IPS-18c (cell line): ENCODE measurements around the gene ARSH.
"Not testable (repeated sequence)": the region's sequence is repeated elsewhere in the genome, so short reads cannot be mapped to it uniquely, and the experiment has no call there.

Experiments
- H3K4me3 ChIP-seq: 2 replicates; pipeline ENCODE4 v1.7.0; 2013; ENCODE audit warnings: low read depth, mild to moderate bottlenecking, low read length, moderate library complexity; ENCODE audit not compliant: insufficient read depth
- H3K9me3 ChIP-seq: one replicate; pipeline ENCODE4 v1.6.1; 2013; ENCODE audit warnings: mild to moderate bottlenecking, low read length, moderate library complexity; ENCODE audit not compliant: control insufficient read depth, insufficient read depth

Gene ARSH, protein sequence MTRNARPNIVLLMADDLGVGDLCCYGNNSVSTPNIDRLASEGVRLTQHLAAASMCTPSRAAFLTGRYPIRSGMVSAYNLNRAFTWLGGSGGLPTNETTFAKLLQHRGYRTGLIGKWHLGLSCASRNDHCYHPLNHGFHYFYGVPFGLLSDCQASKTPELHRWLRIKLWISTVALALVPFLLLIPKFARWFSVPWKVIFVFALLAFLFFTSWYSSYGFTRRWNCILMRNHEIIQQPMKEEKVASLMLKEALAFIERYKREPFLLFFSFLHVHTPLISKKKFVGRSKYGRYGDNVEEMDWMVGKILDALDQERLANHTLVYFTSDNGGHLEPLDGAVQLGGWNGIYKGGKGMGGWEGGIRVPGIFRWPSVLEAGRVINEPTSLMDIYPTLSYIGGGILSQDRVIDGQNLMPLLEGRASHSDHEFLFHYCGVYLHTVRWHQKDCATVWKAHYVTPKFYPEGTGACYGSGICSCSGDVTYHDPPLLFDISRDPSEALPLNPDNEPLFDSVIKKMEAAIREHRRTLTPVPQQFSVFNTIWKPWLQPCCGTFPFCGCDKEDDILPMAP

DNA sequence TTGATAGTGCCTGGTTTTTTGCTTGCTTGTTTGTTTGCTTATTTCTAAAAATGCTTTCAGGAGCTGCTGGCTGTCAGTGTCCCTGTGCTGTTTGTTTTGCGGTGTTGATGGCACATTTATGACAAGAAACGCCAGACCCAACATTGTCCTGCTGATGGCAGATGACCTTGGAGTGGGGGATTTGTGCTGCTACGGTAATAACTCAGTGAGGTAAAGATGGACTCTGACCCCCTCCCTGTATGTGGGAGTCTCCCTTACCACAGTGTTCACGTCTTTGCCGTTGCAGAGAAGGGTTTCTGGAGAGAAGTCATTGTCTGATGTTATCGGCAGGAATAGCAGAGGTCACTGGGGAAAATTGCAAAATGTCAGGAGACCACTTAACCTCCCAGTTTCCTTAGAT is at the start of gene ARSH:
ARSH (plus strand) TSS at position 52 of the 400 bp plus-strand sequence; CDS start at position 119, 67 bp downstream.
- no peaks in the 10 kb centered on the region for H3K9me3 ChIP-seq
- H3K4me3 ChIP-seq = no peak within 1 kb of the TSS

DNA sequence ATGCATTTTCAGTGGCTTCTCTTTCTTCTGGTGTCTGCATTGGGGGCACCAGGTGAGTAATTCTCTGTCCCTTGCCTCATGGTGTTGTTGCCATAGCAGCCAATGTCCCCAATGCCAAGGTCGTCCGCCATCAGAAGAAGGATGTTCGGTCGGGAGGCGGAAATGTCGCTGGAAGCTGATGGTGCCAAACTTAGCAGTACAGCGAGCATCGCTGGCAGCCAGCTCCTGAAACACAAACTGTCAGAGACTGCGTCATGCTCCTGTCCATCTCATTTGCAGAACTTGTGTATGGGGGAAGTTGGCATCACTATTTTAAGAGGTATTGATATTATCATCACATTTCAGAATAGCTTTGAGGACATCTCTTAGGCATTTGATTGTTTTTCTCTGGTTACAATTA is 48.1 kb upstream of the ARSH start:
- Histone ChIP-seq H3K4me3 (no peak overlapping the region), H3K9me3 (peaks cover 3% of the 10 kb centered on the region)

DNA sequence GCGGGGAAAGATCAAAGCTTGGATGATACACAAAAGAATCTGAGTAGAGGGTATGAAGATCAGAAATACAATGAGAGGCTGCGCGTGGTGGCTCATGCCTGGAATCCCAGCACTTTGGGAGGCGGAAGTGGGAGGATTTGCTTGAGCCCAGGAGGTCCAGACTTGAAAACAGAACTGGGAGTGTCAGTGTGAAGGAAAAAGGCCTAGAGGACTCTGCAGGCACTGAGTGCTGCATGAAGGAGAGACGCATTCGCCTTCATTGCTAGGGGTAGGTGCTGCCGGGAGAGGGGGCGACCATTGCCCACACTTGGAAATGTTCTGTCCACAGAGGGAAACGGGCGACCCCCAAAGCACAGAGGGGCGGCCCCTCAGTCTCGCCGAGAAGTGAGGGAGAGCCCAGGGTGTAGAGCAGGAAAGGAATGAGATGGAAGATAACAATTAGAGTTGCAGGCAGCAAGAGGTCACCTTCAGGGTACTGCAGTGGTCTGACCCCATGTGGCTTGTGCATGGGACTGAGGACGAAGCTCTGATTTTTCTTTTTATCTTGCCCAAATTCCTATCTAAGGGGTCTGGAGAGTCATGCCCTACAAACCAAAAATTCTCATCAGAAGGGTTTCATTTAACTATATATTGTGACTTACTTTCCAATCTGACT is 45.4 kb upstream of the ARSH start:
- Histone ChIP-seq H3K4me3 (no peak overlapping the region), H3K9me3 (peaks cover 3% of the 10 kb centered on the region)

DNA sequence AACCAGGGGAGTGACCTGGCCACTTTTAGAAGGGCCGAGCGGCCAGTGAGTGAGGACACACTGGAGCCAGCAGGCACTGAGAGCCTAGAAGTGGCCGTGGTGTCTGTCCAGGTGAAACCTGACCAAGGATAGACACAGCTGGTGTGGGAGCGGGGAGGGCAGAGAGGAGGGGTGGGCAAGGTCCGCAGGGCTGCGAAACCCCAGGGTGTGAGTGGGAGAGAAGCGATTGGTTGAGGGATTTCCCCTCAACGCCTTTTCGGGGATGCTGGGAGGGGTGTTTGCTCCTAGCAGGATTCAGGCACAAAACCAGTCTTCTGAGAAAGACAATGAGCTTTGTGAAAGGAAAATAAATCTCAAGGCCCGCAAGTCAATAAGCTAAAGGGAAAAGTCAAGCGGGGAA is 44.0 kb upstream of the ARSH start:
- peaks cover 3% of the 10 kb centered on the region for H3K9me3 ChIP-seq
- no peak overlapping the region for H3K4me3 ChIP-seq

DNA sequence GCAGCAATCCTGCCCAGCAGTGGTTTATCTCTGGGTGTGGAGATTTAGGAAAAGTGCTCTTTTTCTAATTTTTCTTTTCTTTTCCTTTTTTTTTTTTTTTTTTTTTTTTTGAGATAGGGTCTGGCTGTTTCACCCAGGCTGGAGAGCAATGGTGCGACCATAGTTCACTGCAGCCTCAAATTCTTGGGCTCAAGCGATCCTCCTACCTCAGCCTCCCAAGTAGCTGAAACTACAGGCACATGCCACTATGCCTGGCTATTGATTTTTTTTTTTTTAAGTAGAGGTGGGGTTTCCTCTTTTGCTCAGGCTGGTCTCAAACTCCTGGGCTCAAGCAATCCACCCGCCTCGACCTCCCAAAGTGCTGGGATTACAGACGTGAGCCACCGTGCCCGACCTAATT is 42.9 kb upstream of the ARSH start:
- not testable (repeated sequence) for H3K9me3 ChIP-seq
- H3K4me3 ChIP-seq = 0 out of 2 replicates have a peak overlapping the region, but pooled peaks have one; percentile 1

DNA sequence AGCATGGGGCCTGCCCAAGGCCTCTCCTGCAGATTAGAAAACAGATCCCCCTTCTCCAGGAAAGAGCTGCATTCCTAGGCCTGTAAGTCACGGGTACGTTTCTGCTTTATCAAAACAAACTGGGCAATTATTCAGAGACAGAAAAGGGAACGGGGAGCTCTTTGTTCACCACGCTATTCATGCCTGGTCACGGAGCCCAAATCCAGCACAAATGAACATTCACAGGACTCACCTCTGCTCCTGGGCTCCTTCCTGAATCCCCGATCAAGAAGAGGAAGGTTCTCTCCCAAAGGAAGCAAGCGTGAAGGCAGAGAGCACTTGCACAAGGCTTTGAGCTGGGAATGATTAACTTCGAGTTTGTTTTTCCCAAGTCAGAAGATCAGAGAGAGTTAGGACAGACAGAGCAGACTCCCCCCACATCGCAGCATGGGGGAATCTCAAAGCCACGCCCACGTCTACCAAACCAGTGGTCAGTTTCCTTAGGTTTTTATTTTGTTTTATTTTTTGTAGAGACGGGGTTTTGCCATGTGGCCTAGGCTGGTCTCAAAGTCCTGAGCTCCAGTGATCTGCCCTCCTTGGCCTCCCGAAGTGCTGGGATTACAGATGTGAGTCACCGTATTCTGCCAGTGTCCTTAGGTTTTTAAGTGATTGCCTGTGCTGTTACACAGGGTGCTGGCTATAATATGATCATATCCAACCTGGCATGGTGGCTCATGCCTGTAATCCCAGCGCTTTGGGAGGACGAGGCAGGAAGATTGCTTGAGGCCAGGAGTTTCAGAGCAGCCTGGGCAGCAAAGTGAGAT is 42.2 kb upstream of the ARSH start:
- H3K4me3 ChIP-seq, H3K9me3 ChIP-seq: not testable (repeated sequence)

DNA sequence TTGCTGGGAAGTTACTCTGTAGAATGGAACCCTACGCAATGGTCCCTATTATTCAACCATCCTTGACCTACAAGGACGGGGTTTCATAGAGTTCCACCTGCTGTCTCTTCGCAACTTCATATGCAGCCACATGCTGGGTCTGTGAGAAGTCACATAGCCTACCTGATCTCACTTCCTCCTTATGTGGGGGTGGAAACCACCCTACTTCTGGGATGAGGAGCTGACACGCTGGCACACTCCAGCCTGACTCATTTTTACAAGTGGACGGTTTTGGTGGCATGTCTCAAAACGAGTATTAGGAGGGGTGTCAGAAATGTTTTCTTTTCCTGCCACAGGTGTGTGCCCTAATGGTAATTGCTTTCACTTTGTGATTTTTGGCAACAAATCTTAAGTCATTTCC is 40.4 kb upstream of the ARSH start:
- Histone ChIP-seq H3K4me3 (no peak overlapping the region), H3K9me3 (no peaks in the 10 kb centered on the region)

DNA sequence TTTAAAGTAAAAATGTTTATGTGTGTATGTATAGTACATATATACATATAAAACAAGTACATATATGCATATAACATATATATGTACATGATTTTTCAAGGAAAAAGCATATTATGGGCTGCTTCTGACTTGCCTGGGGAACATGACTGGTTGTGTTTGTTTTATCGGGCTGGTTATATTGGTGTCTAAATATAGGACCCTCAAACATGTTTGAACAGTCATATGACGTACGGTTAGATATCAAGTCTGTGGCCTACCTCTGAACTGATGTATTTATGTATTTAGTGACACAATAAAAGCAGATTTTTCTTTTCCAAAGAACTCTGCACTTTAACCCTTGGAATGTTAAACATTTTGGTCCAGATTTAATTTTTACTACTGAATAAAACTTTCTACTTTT is 39.3 kb upstream of the ARSH start:
- H3K4me3 ChIP-seq = no peak overlapping the region
- H3K9me3 ChIP-seq = no peaks in the 10 kb centered on the region

DNA sequence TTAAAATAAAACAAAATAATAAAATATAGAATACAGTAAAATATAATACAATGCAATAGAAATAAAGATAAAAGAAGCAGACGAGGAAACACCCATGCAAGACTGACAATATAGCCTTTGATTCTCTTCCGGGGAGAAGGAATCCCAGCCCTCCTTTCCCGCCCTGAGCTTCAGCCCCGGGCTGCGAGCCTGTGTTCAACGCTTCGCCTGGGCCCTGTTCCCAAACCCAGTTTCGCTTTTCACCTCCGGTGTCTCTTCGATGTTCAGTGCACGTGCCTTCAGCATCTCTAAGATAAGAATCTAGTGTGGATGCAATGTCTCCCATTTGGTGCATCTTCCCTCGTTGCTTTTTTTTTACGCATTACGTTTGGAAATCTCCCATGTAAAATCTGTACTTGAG is 38.8 kb upstream of the ARSH start:
- Histone ChIP-seq H3K9me3 (no peaks in the 10 kb centered on the region), H3K4me3 (no peak overlapping the region)

DNA sequence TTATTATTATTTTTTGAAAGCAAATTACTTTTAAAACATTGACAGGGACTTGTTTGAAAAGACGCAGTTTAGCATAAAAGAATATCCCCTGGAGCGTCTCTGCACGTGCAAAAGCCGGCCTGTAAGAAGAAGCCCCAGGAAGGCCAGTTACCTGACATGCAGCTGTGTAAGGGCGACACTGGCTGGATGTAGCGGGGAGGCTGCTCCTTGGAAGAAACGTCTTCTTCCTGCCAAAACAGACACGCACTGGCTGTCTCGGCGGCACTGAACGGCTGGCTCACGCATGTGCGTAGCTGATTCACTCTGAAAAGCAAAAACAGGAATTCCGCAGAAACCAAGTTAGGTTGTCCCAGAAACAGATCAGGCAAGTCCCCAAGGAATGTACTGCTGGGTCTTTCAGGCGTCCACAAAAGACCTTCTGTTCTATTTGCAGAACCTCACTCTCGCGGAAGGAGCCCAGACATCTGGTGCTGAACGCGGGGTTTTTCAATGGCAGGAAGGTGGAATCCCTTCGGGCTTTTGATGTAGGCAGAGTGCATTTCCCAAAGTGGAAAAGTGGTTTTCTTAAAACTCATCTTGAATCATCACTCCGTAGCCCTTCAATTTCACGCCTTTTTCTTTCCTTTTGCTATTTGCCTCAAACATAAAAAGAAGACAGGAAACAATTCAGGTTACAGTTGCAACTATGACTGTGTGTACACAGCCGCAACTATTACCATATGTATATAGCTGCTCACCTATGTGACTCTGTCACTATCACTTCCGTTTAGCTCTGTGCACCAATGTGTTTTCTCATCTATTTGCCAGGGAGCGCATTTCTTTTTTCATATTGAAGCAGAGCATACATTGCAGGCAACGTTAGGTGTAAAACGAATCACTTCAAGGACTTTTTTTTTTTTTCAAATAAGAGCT is 38.1 kb upstream of the ARSH start:
- Histone ChIP-seq H3K4me3 (no peak overlapping the region), H3K9me3 (no peaks in the 10 kb centered on the region)

DNA sequence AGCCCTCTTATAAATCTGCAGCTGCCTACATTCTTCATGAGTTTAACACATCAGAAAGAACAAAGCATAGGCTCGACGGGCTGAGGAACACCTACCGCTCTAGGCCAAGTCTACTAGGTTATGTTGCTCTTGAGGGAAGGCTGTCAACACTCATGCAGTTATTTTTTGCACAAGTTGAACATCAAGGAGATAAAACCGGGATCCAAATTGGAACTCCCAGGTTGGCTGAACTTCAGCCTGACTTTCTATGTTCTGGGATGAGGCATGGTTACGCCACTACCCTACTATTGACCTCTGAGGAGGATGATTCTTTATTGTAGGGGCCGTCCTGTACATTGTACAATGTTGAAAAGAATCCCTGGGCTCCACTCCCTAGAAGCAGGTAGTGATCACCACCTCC is 37.3 kb upstream of the ARSH start:
- no peak overlapping the region for H3K4me3 ChIP-seq
- no peaks in the 10 kb centered on the region for H3K9me3 ChIP-seq

DNA sequence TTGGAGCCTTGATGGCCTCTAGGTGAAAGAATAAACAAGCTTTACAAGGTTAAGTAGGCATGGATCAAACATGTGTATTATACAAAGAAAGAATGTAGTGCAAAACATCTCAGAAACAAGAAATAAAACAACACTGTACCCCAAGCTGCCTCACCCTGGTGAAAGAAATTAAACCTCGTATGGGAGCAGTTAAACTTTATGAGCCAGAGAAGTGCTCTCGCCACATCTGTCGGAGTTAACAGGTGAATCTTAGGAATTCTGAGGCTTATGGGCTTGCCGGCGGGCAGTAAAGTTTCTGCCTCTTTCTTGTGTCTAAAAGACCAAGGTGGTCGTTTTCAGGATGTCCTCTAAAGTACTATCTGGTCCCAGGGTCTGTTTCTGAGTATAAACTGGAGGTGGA is 34.0 kb upstream of the ARSH start:
- no peaks in the 10 kb centered on the region for H3K9me3 ChIP-seq
- no peak overlapping the region for H3K4me3 ChIP-seq

DNA sequence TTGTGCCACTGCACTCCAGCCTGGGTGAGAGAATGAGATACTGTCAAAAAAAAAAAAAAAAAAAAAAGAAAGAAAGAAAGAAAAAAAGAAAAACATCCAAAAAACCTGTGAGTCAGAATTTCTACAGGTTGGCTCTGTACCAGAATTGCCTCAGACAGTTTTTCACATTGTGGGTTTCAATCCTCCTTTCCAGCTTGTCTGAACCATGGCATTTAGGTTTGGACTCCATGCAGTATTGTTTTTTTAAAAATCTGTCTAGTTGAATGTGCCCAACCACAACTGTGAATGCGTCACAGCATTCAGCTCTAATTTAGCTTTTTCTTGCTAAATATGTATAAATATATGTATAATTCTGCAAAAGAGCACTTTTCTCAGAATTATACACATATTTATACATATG is 31.4 kb upstream of the ARSH start:
- peaks cover 2% of the 10 kb centered on the region for H3K9me3 ChIP-seq

DNA sequence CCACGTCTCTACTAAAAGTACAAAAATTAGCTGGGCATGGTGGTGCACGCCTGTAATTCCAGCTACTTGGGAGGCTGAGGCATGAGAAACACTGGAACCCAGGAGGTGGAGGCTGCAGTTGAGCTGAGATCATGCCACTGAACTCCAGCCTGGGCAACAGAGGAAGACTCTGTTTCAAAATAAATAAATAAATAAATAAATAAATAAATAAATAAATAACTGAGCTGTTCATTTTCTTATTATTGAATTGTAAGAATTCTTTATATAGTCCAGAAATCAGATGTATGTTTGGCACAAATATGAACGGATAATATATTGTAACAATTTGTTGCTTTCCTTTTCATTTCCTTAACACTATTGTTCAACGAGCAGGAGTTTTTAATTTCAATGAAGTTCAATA is 27.7 kb upstream of the ARSH start:
- H3K4me3 ChIP-seq, H3K9me3 ChIP-seq: not testable (repeated sequence)

More for the DNA sequence above, 31.4 kb upstream of the ARSH start:
- H3K4me3 ChIP-seq = no peak overlapping the region

DNA sequence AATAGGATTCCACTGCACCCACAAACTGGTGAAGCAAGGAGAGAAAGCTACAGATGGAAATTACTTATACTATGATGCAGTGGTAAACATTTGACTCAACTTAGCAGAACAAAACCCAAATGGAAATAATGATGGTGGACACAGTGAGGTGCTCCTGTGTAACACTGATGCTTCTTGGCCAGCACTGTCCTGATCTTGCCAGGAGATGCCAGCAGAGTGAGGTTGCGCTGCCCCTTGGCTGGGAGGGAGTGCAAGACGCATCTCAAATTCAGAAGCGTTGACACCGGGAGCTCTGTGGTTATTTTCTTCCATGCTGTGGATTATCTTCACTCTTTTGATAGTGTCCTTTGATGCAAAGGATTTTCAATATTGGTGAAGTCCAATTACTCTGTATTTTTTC is 22.0 kb upstream of the ARSH start:
- H3K9me3 ChIP-seq = peaks cover 3% of the 10 kb centered on the region
- no peak overlapping the region for H3K4me3 ChIP-seq

DNA sequence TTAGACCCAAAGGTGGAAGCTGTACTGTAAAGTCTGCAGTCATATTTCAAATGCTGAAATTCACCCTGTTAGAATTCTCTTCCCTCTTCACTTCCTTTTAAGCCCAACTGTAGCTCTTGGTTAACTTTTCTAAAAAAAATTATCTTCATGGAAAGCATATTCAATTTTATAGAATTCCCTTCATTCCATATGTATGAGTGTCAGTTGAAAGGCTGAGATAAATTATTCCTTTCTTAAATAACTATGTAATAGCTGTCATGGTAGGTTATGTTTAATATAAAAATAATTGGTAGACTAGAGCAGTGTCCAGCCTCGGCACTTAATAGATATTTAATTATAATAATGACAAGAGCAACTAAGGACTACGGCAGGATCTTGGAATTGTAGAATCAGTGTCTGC is 16.8 kb upstream of the ARSH start:
- Histone ChIP-seq H3K4me3 (no peak overlapping the region), H3K9me3 (no peaks in the 10 kb centered on the region)

DNA sequence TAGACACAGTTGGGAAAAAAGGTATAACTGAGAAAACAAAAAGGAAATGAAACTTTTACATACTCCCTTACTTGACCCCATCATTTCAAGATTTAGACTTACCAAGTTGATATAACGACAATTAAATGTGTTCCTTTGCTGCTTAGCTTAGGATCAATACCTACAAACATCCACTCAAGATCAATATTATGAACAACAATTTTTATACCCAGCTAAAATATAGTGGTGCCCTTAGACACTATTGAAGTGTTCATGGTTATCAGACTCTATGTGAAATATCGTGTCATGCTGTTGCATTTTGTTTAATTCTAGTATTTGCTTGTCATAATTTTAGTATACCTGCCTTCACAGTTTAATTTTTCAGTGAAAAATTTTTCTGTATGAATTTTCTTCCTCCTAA is 4.2 kb downstream of the ARSH start:
- no peak overlapping the region for H3K4me3 ChIP-seq
- peaks cover 2% of the 10 kb centered on the region for H3K9me3 ChIP-seq
